ENCODE measurements around the gene LGMN. TPM values are rescaled to one million over a fixed set of nuclear protein-coding genes. Genes with fewer than 3 reads are reported as not detected.

The LGMN gene
- total RNA-seq (2021; fragmentation: NEBNext Ultra II Directional; extraction: Animal tissue kit (Norgen Biotek cat#: 25700)) = 10 to 100 TPM; 37.0 to 57.3 (median 43.3) TPM
- long read RNA-seq, transcript LGMN-201 (14 exons, 2,055 nt) = major isoform, 52 of 68 reads
- long read RNA-seq, partial matches to known transcripts = 2 of 68 reads
- long read RNA-seq, other reads (novel, unspliced or antisense) = 6 of 68 reads

- peaks cover 3% of the 10 kb centered on the region; the same call in 1 of the 2 replicates for H3K36me3 Mint-ChIP-seq (ENCODE audit: low read depth)
- H3K4me3 Mint-ChIP-seq = peak within 1 kb of the TSS; percentile 97
- H3K4me1 Mint-ChIP-seq (ENCODE audit: low read depth) = peaks cover 32% of the 10 kb centered on the region
- H3K27ac Mint-ChIP-seq = peak within 1 kb of the TSS; percentile 92
- H3K27me3 Mint-ChIP-seq (ENCODE audit: insufficient read depth) = peaks cover 25% of the 10 kb centered on the region
- H3K9me3 Mint-ChIP-seq = no peaks in the 10 kb centered on the region; the same call in 1 of the 2 replicates
- TF ChIP-seq CTCF (IDR thresholded peaks at IDR 0.05) = no peak
- peak; percentile 88 for DNase-seq
These were observed at the start of gene LGMN for GRCh38 chr14:92748259-92749016. TSS of gene LGMN (minus strand) at chr14:92748627. CDS start at chr14:92732786, 15,841 bp downstream.

GRCh38 chr14:92794961-92795360, 46.5 kb upstream of the LGMN start:
- no peak for TF ChIP-seq CTCF (IDR thresholded peaks at IDR 0.05)
- DNase-seq = no peak
- Mint-ChIP-seq H3K9me3 (peaks cover 12% of the 10 kb centered on the region), H3K4me1 (ENCODE audit: low read depth) (peaks cover 36% of the 10 kb centered on the region), H3K4me3 (peak overlapping the region; percentile 99), H3K36me3 (ENCODE audit: low read depth) (peaks cover 39% of the 10 kb centered on the region), H3K27ac (peak overlapping the region; percentile 98), H3K27me3 (ENCODE audit: insufficient read depth) (no peaks in the 10 kb centered on the region; the same call in 1 of the 2 replicates)

GRCh38 chr14:92794547-92794941, 46.1 kb upstream of the LGMN start:
- H3K27me3 Mint-ChIP-seq (ENCODE audit: insufficient read depth) = no peaks in the 10 kb centered on the region; the same call in 1 of the 2 replicates
- H3K4me1 Mint-ChIP-seq (ENCODE audit: low read depth) = peaks cover 32% of the 10 kb centered on the region
- peak overlapping the region; percentile 98 for H3K27ac Mint-ChIP-seq
- H3K9me3 Mint-ChIP-seq = peaks cover 16% of the 10 kb centered on the region
- peaks cover 40% of the 10 kb centered on the region for H3K36me3 Mint-ChIP-seq (ENCODE audit: low read depth)
- H3K4me3 Mint-ChIP-seq = peak overlapping the region; percentile 99
- no peak for TF ChIP-seq CTCF (IDR thresholded peaks at IDR 0.05)
- DNase-seq = no peak

GRCh38 chr14:92793709-92794546, 45.5 kb upstream of the LGMN start, which contains the start of gene GOLGA5:
TSS of gene GOLGA5 (plus strand) at chr14:92794305. CDS start at chr14:92797438, 3,133 bp downstream.
- peak within 1 kb of the TSS; percentile 98 for H3K27ac Mint-ChIP-seq
- no peaks in the 10 kb centered on the region; the same call in 1 of the 2 replicates for H3K27me3 Mint-ChIP-seq (ENCODE audit: insufficient read depth)
- peaks cover 44% of the 10 kb centered on the region for H3K36me3 Mint-ChIP-seq (ENCODE audit: low read depth)
- peak; percentile 96 for DNase-seq
- peak within 1 kb of the TSS; percentile 99 for H3K4me3 Mint-ChIP-seq
- peaks cover 22% of the 10 kb centered on the region for H3K9me3 Mint-ChIP-seq
- H3K4me1 Mint-ChIP-seq (ENCODE audit: low read depth) = peaks cover 32% of the 10 kb centered on the region
- TF ChIP-seq CTCF (IDR thresholded peaks at IDR 0.05) = peak; percentile 48

GRCh38 chr14:92792885-92793284, 44.5 kb upstream of the LGMN start:
- H3K27ac Mint-ChIP-seq = peak overlapping the region; percentile 15; the same call in 1 of the 2 replicates
- H3K4me3 Mint-ChIP-seq = no peak overlapping the region; the same call in 1 of the 2 replicates
- TF ChIP-seq CTCF (IDR thresholded peaks at IDR 0.05) = no peak
- H3K4me1 Mint-ChIP-seq (ENCODE audit: low read depth) = peaks cover 32% of the 10 kb centered on the region
- no peak for DNase-seq
- H3K9me3 Mint-ChIP-seq = peaks cover 26% of the 10 kb centered on the region
- no peaks in the 10 kb centered on the region; the same call in 1 of the 2 replicates for H3K27me3 Mint-ChIP-seq (ENCODE audit: insufficient read depth)
- H3K36me3 Mint-ChIP-seq (ENCODE audit: low read depth) = peaks cover 38% of the 10 kb centered on the region

Measured in HFFc6 (cell line).